Activated naive CD8-positive, alpha-beta T cell treated with anti-CD3 and anti-CD28 coated beads, Interleukin-2, amount 50 U/mL, for 24 hours (primary cell): ENCODE data around the gene NREP.
A peak's percentile ranks its signal among the peaks of the same experiment; 100 is the strongest.

Source experiments
- ATAC-seq: fragments of 150-1000 bp; cut with Tn5 transposase; one replicate; pipeline ENCODE4 v1.10.0; 2021
- DNase-seq: peaks from one replicate; pipeline ENCODE4 v3.0.0; 2021
- H3K27ac Mint-ChIP-seq: one replicate; pipeline ENCODE4 v1.8.0; 2021; ENCODE audit warnings: mild to moderate bottlenecking, mixed read lengths
- H3K27me3 Mint-ChIP-seq: one replicate; pipeline ENCODE4 v1.8.0; 2021; ENCODE audit warnings: mixed read lengths
- H3K36me3 Mint-ChIP-seq: one replicate; pipeline ENCODE4 v1.8.0; 2021; ENCODE audit warnings: low read depth, mixed read lengths
- H3K4me1 Mint-ChIP-seq: one replicate; pipeline ENCODE4 v1.8.0; 2021; ENCODE audit warnings: mixed read lengths
- H3K4me3 Mint-ChIP-seq: one replicate; pipeline ENCODE4 v1.8.0; 2021; ENCODE audit warnings: mild to moderate bottlenecking, moderate library complexity, mixed read lengths
- H3K9me3 Mint-ChIP-seq: one replicate; pipeline ENCODE4 v1.8.0; 2021; ENCODE audit warnings: mixed read lengths

NREP gene

DNA sequence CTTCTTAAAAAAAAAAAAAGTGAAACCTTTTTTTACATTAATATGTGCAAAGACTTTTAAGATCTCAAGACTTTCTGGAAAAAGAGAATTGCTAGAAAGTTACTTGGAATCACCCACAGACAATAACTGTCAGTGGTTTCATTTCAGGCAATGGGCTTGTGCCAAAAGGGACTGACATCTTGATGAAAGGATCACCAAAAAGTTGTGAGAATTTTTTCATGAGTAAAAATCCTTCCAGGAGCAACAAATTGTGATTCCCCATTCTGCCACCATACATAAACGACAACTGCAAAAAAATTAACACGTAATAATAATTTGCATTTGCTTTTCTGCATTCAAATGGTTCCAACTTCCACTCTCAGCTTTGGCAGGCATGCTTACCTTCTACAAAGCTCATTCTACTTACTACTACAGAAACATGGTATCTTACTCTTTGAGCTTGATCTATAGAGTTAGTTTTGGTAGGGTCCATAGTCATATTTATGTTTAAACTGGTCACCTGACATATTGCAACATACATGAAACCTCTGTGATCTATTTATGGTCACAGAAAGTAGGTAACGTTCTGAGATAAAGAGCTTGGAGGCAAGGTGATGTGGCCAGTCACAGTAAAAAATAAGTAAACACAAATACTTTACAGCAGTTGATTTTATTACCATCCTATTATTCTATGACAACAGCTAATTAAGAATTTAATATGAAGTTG is 3.0 kb downstream of the NREP start:
- ATAC-seq (no peak), DNase-seq (no peak)
- no peak overlapping the region for H3K4me3 Mint-ChIP-seq
- H3K27me3 Mint-ChIP-seq = peaks cover 7% of the 10 kb centered on the region
- peaks cover 23% of the 10 kb centered on the region for H3K4me1 Mint-ChIP-seq
- H3K36me3 Mint-ChIP-seq = peaks cover 1% of the 10 kb centered on the region
- H3K9me3 Mint-ChIP-seq = no peaks in the 10 kb centered on the region
- H3K27ac Mint-ChIP-seq = no peak overlapping the region

DNA sequence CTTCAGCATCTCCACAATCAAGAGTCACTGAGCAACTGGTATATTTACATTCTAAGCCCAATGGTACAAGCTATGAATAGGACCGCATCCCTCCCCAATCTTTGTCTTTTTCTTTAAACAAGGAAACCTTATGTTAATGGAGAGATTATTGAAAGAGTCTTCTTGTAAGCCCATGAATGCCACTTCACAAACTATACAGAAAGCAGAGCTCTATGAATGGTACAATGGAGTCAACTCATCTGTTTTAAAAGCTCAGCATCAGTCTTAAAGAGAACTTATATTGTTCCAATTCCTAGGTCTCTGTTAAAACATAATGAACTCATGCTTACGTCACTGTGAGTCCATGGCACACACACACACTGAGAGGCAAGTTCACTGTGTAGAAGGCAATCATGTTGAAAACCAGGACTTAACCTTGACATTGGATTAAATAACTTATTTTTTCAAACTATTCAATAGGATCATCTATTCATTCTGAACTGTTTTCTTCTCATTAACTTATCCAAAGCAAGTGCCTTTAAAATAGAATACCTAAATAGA is 4.5 kb downstream of the NREP start:
- H3K36me3 Mint-ChIP-seq = peaks cover 1% of the 10 kb centered on the region
- no peak overlapping the region for H3K27ac Mint-ChIP-seq
- H3K4me3 Mint-ChIP-seq = no peak overlapping the region
- H3K27me3 Mint-ChIP-seq = peaks cover 4% of the 10 kb centered on the region
- H3K9me3 Mint-ChIP-seq = no peaks in the 10 kb centered on the region
- DNase-seq = no peak
- ATAC-seq = no peak
- peaks cover 30% of the 10 kb centered on the region for H3K4me1 Mint-ChIP-seq

GRCh38 chr5:111749303-111750026 is 7.5 kb downstream of the NREP start:
- no peak for ATAC-seq
- Mint-ChIP-seq H3K9me3 (no peaks in the 10 kb centered on the region), H3K4me1 (peaks cover 19% of the 10 kb centered on the region), H3K4me3 (no peak overlapping the region), H3K27ac (no peak overlapping the region), H3K27me3 (peaks cover 2% of the 10 kb centered on the region), H3K36me3 (peaks cover 1% of the 10 kb centered on the region)
- no peak for DNase-seq

DNA sequence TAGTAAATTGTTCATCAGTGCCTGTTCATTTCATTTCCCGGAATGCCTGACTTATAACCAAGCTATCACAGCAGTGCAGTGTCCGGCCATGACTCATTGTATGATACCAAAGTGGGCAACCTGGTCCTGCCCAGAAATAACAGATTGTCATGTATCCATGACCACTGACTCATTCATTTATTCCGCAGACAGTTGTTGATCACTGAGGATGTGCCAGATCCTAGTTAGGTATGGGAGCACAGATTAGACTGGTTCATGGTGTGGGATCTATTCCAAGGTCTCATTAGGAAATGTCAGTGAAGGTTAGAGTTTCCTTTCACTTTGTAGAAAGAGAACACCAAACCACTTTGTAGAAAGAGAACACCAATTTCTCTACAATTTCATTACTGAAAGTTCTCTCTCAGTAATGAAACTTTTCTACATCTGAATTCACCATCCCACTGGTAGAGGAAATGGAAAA is 8.7 kb downstream of the NREP start:
- no peak overlapping the region for H3K27ac Mint-ChIP-seq

GRCh38 chr5:111747337-111747736 is 9.7 kb downstream of the NREP start:
- peaks cover 2% of the 10 kb centered on the region for H3K27me3 Mint-ChIP-seq
- H3K36me3 Mint-ChIP-seq = no peaks in the 10 kb centered on the region
- DNase-seq = no peak
- H3K4me1 Mint-ChIP-seq = peaks cover 20% of the 10 kb centered on the region
- H3K4me3 Mint-ChIP-seq = no peak overlapping the region
- H3K9me3 Mint-ChIP-seq = no peaks in the 10 kb centered on the region
- H3K27ac Mint-ChIP-seq = no peak overlapping the region
- ATAC-seq = no peak

More for the DNA sequence above, 8.7 kb downstream of the NREP start:
- ATAC-seq (peak; percentile 63), DNase-seq (no peak)
- Mint-ChIP-seq H3K27me3 (peaks cover 2% of the 10 kb centered on the region), H3K4me1 (peaks cover 19% of the 10 kb centered on the region), H3K4me3 (no peak overlapping the region), H3K36me3 (peaks cover 1% of the 10 kb centered on the region), H3K9me3 (no peaks in the 10 kb centered on the region)

GRCh38 chr5:111746791-111747190 is 10.2 kb downstream of the NREP start:
- Mint-ChIP-seq H3K27me3 (peaks cover 2% of the 10 kb centered on the region), H3K4me1 (peaks cover 22% of the 10 kb centered on the region), H3K27ac (no peak overlapping the region), H3K36me3 (no peaks in the 10 kb centered on the region), H3K4me3 (no peak overlapping the region), H3K9me3 (no peaks in the 10 kb centered on the region)
- DNase-seq = no peak
- peak; percentile 28 for ATAC-seq

- H3K4me3 Mint-ChIP-seq = no peak overlapping the region
- ATAC-seq (no peak), DNase-seq (no peak)
- no peak overlapping the region for H3K27ac Mint-ChIP-seq
- H3K4me1 Mint-ChIP-seq = peaks cover 28% of the 10 kb centered on the region
- H3K36me3 Mint-ChIP-seq = no peaks in the 10 kb centered on the region
- peaks cover 2% of the 10 kb centered on the region for H3K27me3 Mint-ChIP-seq
- no peaks in the 10 kb centered on the region for H3K9me3 Mint-ChIP-seq
Observed at GRCh38 chr5:111745075-111745739, 11.8 kb downstream of the NREP start.

DNA sequence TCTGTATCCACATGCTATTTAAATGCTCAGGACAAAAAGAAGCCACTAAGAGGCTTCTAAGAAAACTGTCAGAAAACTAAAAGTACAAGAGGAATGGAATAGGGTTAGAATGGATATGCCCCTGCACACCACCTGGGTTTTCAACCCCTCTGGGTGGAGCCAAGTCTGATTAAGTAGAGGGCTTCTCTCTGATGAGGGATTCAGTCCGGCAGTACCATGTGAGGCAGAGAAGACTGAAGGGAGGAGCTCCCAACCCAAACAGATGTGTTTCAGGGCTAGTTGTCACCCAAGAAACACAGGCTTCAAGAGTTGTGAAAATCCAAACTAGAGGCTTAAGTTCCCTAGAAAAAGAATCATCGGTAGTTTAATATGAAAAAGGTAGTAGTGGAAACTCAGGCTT is 12.5 kb downstream of the NREP start:
- Mint-ChIP-seq H3K27ac (no peak overlapping the region), H3K36me3 (no peaks in the 10 kb centered on the region), H3K4me3 (no peak overlapping the region), H3K27me3 (peaks cover 2% of the 10 kb centered on the region), H3K9me3 (no peaks in the 10 kb centered on the region), H3K4me1 (peaks cover 28% of the 10 kb centered on the region)
- ATAC-seq (no peak), DNase-seq (no peak)

GRCh38 chr5:111743988-111744387 is 13.0 kb downstream of the NREP start:
- no peaks in the 10 kb centered on the region for H3K36me3 Mint-ChIP-seq
- no peaks in the 10 kb centered on the region for H3K9me3 Mint-ChIP-seq
- no peak overlapping the region for H3K27ac Mint-ChIP-seq
- DNase-seq (no peak), ATAC-seq (no peak)
- peaks cover 28% of the 10 kb centered on the region for H3K4me1 Mint-ChIP-seq
- peaks cover 2% of the 10 kb centered on the region for H3K27me3 Mint-ChIP-seq
- no peak overlapping the region for H3K4me3 Mint-ChIP-seq

GRCh38 chr5:111743512-111743911 is 13.5 kb downstream of the NREP start:
- no peaks in the 10 kb centered on the region for H3K36me3 Mint-ChIP-seq
- no peak for ATAC-seq
- DNase-seq = no peak
- peaks cover 25% of the 10 kb centered on the region for H3K4me1 Mint-ChIP-seq
- peaks cover 2% of the 10 kb centered on the region for H3K27me3 Mint-ChIP-seq
- no peak overlapping the region for H3K27ac Mint-ChIP-seq
- no peaks in the 10 kb centered on the region for H3K9me3 Mint-ChIP-seq
- H3K4me3 Mint-ChIP-seq = no peak overlapping the region

DNA sequence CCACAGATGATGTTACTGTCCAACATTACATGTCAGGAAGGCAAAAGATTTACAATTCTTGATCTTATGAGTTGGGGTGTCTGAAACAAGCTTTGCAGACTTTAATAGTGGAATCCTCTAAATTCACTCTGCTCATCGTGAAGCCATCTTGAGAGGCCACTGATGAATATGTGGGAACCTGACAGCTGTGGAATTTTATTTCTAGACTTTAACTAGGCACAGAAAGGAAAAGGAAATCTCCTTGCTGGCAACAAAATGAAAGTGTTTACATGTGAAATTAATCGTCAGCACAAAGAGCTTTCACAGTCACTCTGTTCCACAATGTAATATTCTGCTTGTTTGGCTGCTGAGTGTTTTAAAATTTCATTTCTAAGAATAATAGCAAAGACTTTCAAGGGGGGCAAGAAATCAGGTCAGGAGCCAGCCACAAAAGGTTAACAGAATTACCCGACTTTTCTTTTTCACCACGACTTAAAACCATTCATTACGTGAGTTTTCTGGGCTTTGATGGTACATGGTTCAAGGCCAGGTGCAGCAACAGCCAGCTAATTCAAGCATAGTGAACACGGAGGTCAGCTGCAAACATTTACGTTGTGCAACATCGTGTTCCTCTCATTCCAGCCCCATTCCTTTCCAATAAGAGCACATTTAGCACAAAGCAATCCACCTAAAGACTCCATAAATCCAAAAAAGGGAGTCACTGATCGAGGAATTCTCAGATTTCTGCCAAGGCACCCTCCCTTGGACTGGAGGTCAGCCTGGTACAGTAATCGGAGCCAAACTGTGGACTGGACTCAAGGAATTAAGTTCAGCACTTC is 14.6 kb downstream of the NREP start:
- no peak overlapping the region for H3K27ac Mint-ChIP-seq
- H3K27me3 Mint-ChIP-seq = peaks cover 2% of the 10 kb centered on the region
- H3K36me3 Mint-ChIP-seq = no peaks in the 10 kb centered on the region

DNA sequence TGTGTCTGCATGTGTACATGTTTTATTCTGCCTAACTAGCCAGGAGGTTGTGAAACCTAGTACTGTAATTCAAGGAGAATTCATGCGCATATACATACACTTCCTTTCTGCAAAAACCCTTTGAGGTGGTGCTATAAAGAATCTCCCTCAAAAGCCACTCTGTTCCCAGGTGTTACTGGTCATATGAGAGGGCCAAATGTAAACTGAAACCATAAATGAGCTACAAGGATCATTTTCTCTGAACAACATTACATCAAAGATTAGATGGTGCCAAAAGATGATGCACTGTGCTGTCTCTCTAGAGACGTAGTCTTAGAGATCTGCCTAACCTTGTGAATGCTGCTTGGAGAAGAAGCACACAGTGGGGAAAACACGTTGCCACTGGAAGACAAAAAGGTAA is 15.7 kb downstream of the NREP start:
- H3K4me1 Mint-ChIP-seq = peaks cover 14% of the 10 kb centered on the region
- no peaks in the 10 kb centered on the region for H3K9me3 Mint-ChIP-seq
- no peaks in the 10 kb centered on the region for H3K27me3 Mint-ChIP-seq
- ATAC-seq = peak; percentile 49
- no peak overlapping the region for H3K4me3 Mint-ChIP-seq
- no peak for DNase-seq
- H3K36me3 Mint-ChIP-seq = no peaks in the 10 kb centered on the region
- no peak overlapping the region for H3K27ac Mint-ChIP-seq

More for the DNA sequence above, 14.6 kb downstream of the NREP start:
- Mint-ChIP-seq H3K4me1 (peaks cover 17% of the 10 kb centered on the region), H3K9me3 (no peaks in the 10 kb centered on the region), H3K4me3 (no peak overlapping the region)
- no peak for ATAC-seq
- DNase-seq = no peak

- H3K27me3 Mint-ChIP-seq = no peaks in the 10 kb centered on the region
- no peak overlapping the region for H3K4me3 Mint-ChIP-seq
- peaks cover 21% of the 10 kb centered on the region for H3K4me1 Mint-ChIP-seq
- DNase-seq (no peak), ATAC-seq (no peak)
- no peaks in the 10 kb centered on the region for H3K36me3 Mint-ChIP-seq
- H3K27ac Mint-ChIP-seq = no peak overlapping the region
- no peaks in the 10 kb centered on the region for H3K9me3 Mint-ChIP-seq
Observed at GRCh38 chr5:111739416-111739815, 17.6 kb downstream of the NREP start.

GRCh38 chr5:111738118-111738517 is 18.9 kb downstream of the NREP start:
- no peak overlapping the region for H3K4me3 Mint-ChIP-seq

More at GRCh38 chr5:111738118-111738517, 18.9 kb downstream of the NREP start:
- no peaks in the 10 kb centered on the region for H3K9me3 Mint-ChIP-seq
- no peaks in the 10 kb centered on the region for H3K36me3 Mint-ChIP-seq
- no peaks in the 10 kb centered on the region for H3K27me3 Mint-ChIP-seq
- no peak for DNase-seq
- peaks cover 26% of the 10 kb centered on the region for H3K4me1 Mint-ChIP-seq
- no peak for ATAC-seq
- H3K27ac Mint-ChIP-seq = no peak overlapping the region
